Stimulated activated CD4-positive, alpha-beta T cell treated with anti-CD3 and anti-CD28 coated beads, Interleukin-4, amount 100 ng/mL, for 1 hour (primary cell): ENCODE measurements around the gene EXOC1L.

Source experiments
- DNase-seq: peaks from one replicate; pipeline ENCODE4 v3.0.0-alpha.2; 2020

EXOC1L gene

GRCh38 chr4:55884851-55885219 is 65.2 kb downstream of the EXOC1L start:
- DNase-seq, result no peak
